COLO829 (cell line): ENCODE data around the gene ZHX3.
A peak's percentile ranks its signal among the peaks of the same experiment; 100 is the strongest.

Experiments
- DNase-seq: peaks from one replicate; pipeline ENCODE4 v3.0.0; 2012; ENCODE audit warnings: low spot score

ZHX3 gene

GRCh38 chr20:41185013-41185757 is 132.3 kb downstream of the ZHX3 start:
- DNase-seq: no peak

- DNase-seq: no peak
Observed at GRCh38 chr20:41183831-41184230, 133.7 kb downstream of the ZHX3 start.

- no peak for DNase-seq
Observed at GRCh38 chr20:41183391-41183790, 134.1 kb downstream of the ZHX3 start.

GRCh38 chr20:41182296-41183212 is 135.0 kb downstream of the ZHX3 start:
- no peak for DNase-seq

GRCh38 chr20:41181567-41181966 is 136.0 kb downstream of the ZHX3 start:
- DNase-seq: no peak

- no peak for DNase-seq
Observed at GRCh38 chr20:41180599-41181333, 136.8 kb downstream of the ZHX3 start.

GRCh38 chr20:41179961-41180360 is 137.6 kb downstream of the ZHX3 start:
- no peak for DNase-seq

- peak; percentile 68 for DNase-seq
Observed at GRCh38 chr20:41178904-41179432, 138.6 kb downstream of the ZHX3 start.

- DNase-seq: no peak
Observed at GRCh38 chr20:41178495-41178894, 139.0 kb downstream of the ZHX3 start.

- DNase-seq: no peak
Observed at GRCh38 chr20:41177636-41178035, 139.9 kb downstream of the ZHX3 start.

GRCh38 chr20:41176711-41177552 is 140.6 kb downstream of the ZHX3 start:
- no peak for DNase-seq

- DNase-seq: no peak
Observed at GRCh38 chr20:41175727-41176330, 141.7 kb downstream of the ZHX3 start.

GRCh38 chr20:41175201-41175651 is 142.3 kb downstream of the ZHX3 start:
- no peak for DNase-seq

- peak; percentile 55 for DNase-seq
Observed at GRCh38 chr20:41174782-41175181, 142.7 kb downstream of the ZHX3 start.

GRCh38 chr20:41174373-41174772 is 143.2 kb downstream of the ZHX3 start:
- no peak for DNase-seq

GRCh38 chr20:41173791-41174341 is 143.7 kb downstream of the ZHX3 start:
- DNase-seq: no peak

GRCh38 chr20:41173161-41173721 is 144.3 kb downstream of the ZHX3 start:
- DNase-seq: peak; percentile 72

- no peak for DNase-seq
Observed at GRCh38 chr20:41172296-41173140, 145.0 kb downstream of the ZHX3 start.

- no peak for DNase-seq
Observed at GRCh38 chr20:41171736-41172295, 145.7 kb downstream of the ZHX3 start.
